Neural crest cell (in vitro differentiated cells): ENCODE results near the gene SMNDC1. TPM values are rescaled to one million over a fixed set of nuclear protein-coding genes. Genes with fewer than 3 reads are reported as not detected.
"Not testable (repeated sequence)": the region's sequence is repeated elsewhere in the genome, so short reads cannot be mapped to it uniquely, and the experiment has no call there.

Source experiments
- DNase-seq: peaks from one replicate; pipeline ENCODE4 v3.0.0; 2021; ENCODE audit warnings: low read depth, mixed read lengths, low spot score
- H3K27ac Mint-ChIP-seq: one replicate; pipeline ENCODE4 v1.8.0; 2021; ENCODE audit warnings: mild to moderate bottlenecking, mixed read lengths; ENCODE audit not compliant: unreplicated experiment
- H3K27me3 Mint-ChIP-seq: 2 replicates; pipeline ENCODE4 v1.8.0; 2021; ENCODE audit warnings: low read depth, mild to moderate bottlenecking, mixed read lengths
- H3K36me3 Mint-ChIP-seq: 2 replicates; pipeline ENCODE4 v1.8.0; 2021; ENCODE audit warnings: low read depth, mild to moderate bottlenecking, mixed read lengths
- H3K4me1 Mint-ChIP-seq: 2 replicates; pipeline ENCODE4 v1.8.0; 2021; ENCODE audit warnings: mixed read lengths
- H3K4me3 Mint-ChIP-seq: one replicate; pipeline ENCODE4 v1.8.0; 2021; ENCODE audit warnings: mild to moderate bottlenecking, mixed read lengths
- H3K9me3 Mint-ChIP-seq: 2 replicates; pipeline ENCODE4 v1.8.0; 2021; ENCODE audit warnings: mixed read lengths
- CTCF ChIP-seq: fragments of 200-600 bp; sonication (generic); conservative IDR thresholded peaks from 2 replicates; pipeline ENCODE4 v1.5.0; 2021; ENCODE audit warnings: antibody characterized with exemption, mild to moderate bottlenecking
- total RNA-seq: library from RNA; stranded (reverse); gene quantifications from 2 replicates; pipeline ENCODE4 v1.2.1, GENCODE V29; 2021

The SMNDC1 gene
- total RNA-seq, 1 donor from 2014 or later = 48.1 TPM

- Mint-ChIP-seq H3K36me3 (no peaks in the 10 kb centered on the region), H3K4me3 (no peak overlapping the region), H3K4me1 (peaks cover 31% of the 10 kb centered on the region), H3K9me3 (no peaks in the 10 kb centered on the region), H3K27me3 (no peaks in the 10 kb centered on the region), H3K27ac (no peak overlapping the region)
- DNase-seq = no peak
- TF ChIP-seq CTCF = no peak
Measured at GRCh38 chr10:110274647-110275046, 30.1 kb downstream of the SMNDC1 start.

GRCh38 chr10:110274072-110274627 is 30.6 kb downstream of the SMNDC1 start:
- Mint-ChIP-seq H3K27me3 (no peaks in the 10 kb centered on the region), H3K27ac (no peak overlapping the region), H3K4me1 (peaks cover 31% of the 10 kb centered on the region)

GRCh38 chr10:110273474-110273873 is 31.2 kb downstream of the SMNDC1 start:
- Mint-ChIP-seq H3K36me3 (no peaks in the 10 kb centered on the region), H3K9me3 (no peaks in the 10 kb centered on the region), H3K27me3 (no peaks in the 10 kb centered on the region), H3K4me3 (no peak overlapping the region), H3K4me1 (peaks cover 31% of the 10 kb centered on the region), H3K27ac (no peak overlapping the region)
- no peak for DNase-seq
- no peak for TF ChIP-seq CTCF

More at GRCh38 chr10:110274072-110274627, 30.6 kb downstream of the SMNDC1 start:
- no peak for TF ChIP-seq CTCF
- no peak for DNase-seq
- Mint-ChIP-seq H3K4me3 (no peak overlapping the region), H3K9me3 (no peaks in the 10 kb centered on the region), H3K36me3 (no peaks in the 10 kb centered on the region)

- not testable (repeated sequence) for H3K27ac Mint-ChIP-seq, H3K27me3 Mint-ChIP-seq, DNase-seq, H3K4me3 Mint-ChIP-seq, H3K9me3 Mint-ChIP-seq, H3K36me3 Mint-ChIP-seq
- H3K4me1 Mint-ChIP-seq = peaks cover 31% of the 10 kb centered on the region
Measured at GRCh38 chr10:110272995-110273394, 31.7 kb downstream of the SMNDC1 start.

GRCh38 chr10:110269374-110270318 is 35.1 kb downstream of the SMNDC1 start:
- peaks cover 23% of the 10 kb centered on the region for H3K4me1 Mint-ChIP-seq
- no peaks in the 10 kb centered on the region for H3K27me3 Mint-ChIP-seq
- no peaks in the 10 kb centered on the region for H3K9me3 Mint-ChIP-seq
- no peak for TF ChIP-seq CTCF
- DNase-seq = no peak
- H3K4me3 Mint-ChIP-seq = no peak overlapping the region
- H3K36me3 Mint-ChIP-seq = no peaks in the 10 kb centered on the region
- H3K27ac Mint-ChIP-seq = no peak overlapping the region

GRCh38 chr10:110268971-110269370 is 35.7 kb downstream of the SMNDC1 start:
- Mint-ChIP-seq H3K4me3 (no peak overlapping the region), H3K36me3 (no peaks in the 10 kb centered on the region), H3K4me1 (peaks cover 17% of the 10 kb centered on the region), H3K27me3 (no peaks in the 10 kb centered on the region), H3K9me3 (no peaks in the 10 kb centered on the region), H3K27ac (no peak overlapping the region)
- no peak for TF ChIP-seq CTCF
- DNase-seq = no peak
